Adipose tissue (tissue), 3 donors: ENCODE measurements around the gene GIT1. TPM values are rescaled to one million over a fixed set of nuclear protein-coding genes. Genes with fewer than 3 reads are reported as not detected.

Source experiments
- H3K27ac ChIP-seq: one replicate; pipeline ENCODE4 v1.5.1; 2013; ENCODE audit warnings: low read depth, low read length
- WGBS, 3 donors: extraction: QIAGEN DNeasy Blood & Tissue Kit; methylation state at CpG; one replicate each; pipeline ENCODE4 v1.1.7; 2013; 5-methylcytosine and 5-hydroxymethylcytosine counted together
- polyA plus RNA-seq, 3 donors: library from polyadenylated mRNA; stranded (reverse); fragments of 200-250 nt; gene quantifications; one replicate each; pipeline ENCODE4 v1.2.3, GENCODE V29; 2013
- donor health status: healthy with polysubstance abuse.
- donor health status: Bipolar disorder and iron deficiency.
- donor health status: healthy.

GIT1 gene
- polyA plus RNA-seq, 3 donors = 14.6 to 36.8 (median 30.2) TPM

DNA sequence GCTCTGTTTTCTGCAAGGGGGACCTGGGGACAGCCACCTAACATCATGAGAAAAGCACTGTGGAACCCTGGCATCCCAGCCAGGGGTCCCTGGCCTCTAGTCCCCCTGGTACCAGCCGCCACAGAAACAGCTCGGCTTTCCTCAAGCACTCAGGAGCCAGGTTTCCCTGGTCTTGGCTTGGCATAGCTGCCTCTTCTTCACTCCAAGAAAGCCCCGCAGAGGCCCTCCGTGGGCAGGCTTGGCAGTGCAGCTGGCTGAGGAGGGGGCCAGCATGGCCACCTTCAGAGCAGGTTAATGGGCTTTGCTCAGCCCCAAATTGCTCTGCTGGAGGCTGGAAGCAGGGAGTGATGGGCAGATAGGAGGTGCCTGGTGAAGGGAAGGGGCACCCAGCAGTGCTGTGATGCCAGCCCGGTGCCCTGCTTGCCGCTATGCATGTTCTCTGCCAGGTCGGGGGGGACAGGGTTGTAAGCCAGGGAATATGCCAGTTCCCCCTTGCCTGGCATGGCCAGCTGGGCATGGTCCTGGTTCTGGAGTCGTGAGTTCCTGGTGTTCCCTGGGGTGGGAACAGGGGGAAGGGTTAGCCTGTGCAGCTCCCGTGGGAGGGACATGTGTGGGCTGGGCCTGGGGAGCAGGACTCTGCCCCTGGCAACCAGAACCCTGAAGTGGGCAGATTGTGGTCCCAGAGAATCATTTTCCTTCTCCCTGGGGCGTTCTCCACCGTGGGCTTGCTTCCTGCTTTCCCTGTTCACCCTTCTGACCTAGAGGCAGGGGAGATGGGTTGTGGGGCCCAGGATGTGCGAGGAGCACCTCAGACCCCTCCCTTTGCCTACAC is 6.7 kb upstream of the GIT1 start:
- 71 to 80% (median 72%) methylated on average over 12 of the region's 12 CpGs for WGBS, 3 donors
- H3K27ac ChIP-seq = no peak overlapping the region

DNA sequence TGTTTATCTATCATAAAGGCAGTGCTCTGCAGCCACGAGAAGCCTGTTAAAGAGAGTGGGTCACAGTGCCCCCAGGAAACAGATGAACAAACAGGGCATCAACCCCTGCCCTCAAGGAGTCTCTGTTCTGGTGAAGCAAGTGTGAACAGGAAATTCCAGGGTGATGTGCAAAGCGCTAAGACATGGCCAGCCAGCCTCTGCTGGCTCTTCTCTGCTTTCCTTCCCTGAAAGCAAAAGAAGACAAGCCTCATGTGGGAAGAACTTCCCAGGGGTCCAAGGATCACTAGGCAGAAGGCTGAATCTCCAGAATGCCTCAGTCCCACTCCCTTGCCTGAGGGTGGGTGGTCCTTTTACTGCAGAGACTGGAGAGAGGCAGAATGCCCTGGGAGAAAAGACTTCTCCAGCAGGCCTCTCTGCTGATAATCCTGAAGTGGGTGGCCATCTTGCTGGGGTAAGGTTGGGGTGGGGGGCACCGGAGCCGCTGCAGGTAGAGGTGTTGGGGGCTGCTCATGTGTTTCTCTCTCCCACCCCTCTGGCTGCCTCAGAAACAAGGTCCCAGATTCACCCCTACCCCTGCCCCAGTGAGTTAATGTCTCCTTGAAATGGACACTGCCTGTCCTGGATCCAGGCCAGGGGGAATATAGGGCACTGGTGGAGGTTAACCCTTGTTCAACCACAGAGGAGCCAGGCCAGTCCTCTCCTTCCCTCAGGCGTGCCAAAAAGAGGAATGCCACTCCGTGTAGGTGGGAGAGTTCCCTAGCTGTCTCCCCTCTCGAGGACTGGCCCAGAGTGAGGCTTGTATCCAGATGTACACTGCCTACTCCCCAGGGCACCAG is 5.9 kb upstream of the GIT1 start:
- H3K27ac ChIP-seq = no peak overlapping the region
- 71 to 77% (median 71%) methylated on average over 7 of the region's 7 CpGs for WGBS, 3 donors

- no peak overlapping the region for H3K27ac ChIP-seq
- 85 to 87% (median 86%) methylated on average over 11 of the region's 11 CpGs for WGBS, 3 donors
Measured at GRCh38 chr17:29594519-29595090, 5.2 kb upstream of the GIT1 start.

- WGBS, 3 donors = 6 to 8% (median 7%) methylated on average over 44 to 64 of the region's 64 CpGs
- no peak overlapping the region for H3K27ac ChIP-seq
Measured at GRCh38 chr17:29593591-29594518, 4.4 kb upstream of the GIT1 start.

- WGBS, 3 donors = 0 to 2% (median 0%) methylated on average over 41 to 93 of the region's 96 CpGs
- H3K27ac ChIP-seq = no peak within 1 kb of the TSS
Measured at GRCh38 chr17:29592850-29593551, 3.6 kb upstream of the GIT1 start, which contains the start of gene ANKRD13B. ANKRD13B (plus strand) TSS chr17:29593132; CDS start chr17:29593622, 490 bp downstream.

DNA sequence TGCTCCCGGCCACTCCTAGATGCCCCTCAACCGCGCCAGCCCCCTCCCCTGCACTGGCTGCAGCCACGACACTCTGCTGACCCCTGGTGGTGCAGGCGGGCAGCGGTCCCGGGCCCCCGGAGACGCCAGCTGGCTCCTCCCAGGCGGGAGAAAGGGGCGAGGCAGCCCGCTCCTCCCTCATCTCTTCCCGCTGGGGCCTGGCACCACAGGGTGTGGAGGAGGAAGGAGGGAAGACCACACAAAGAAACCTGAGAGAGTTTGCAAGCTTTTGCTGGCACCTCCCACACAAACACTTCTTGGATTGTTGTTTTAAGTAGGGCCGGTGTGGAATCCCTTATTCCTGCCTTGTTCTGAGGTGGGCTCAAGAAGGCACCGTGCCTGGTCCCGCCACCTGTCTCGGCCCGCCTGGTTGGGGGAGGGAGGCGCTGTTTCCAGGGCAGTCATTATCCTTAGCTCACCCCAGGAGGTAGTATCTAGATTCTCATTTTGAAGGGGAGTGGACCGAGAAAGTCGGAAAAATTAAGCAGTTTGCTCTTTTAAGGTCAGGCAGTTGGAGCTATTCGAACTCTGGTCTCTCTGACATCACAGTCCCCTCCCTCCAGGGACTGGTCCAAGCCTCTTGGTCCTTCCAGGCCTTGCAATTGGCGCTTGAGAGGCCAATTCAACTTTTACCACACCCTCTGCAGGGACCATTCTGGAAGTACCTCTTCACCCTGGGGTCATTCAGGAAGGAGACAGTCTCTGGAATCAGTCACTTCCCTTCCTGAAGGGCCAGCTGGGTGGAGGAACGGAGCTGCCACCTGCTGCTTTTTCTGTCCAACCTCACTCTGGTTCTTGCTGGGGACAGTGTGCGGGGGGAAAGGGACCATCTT is 2.5 kb upstream of the GIT1 start:
- no peak overlapping the region for H3K27ac ChIP-seq
- WGBS, 3 donors = 8 to 12% (median 9%) methylated on average over 22 to 25 of the region's 25 CpGs

GRCh38 chr17:29591146-29591736 is 1.8 kb upstream of the GIT1 start:
- H3K27ac ChIP-seq = no peak overlapping the region
- WGBS, 3 donors = 3 to 25% (median 4%) methylated on average over 31 of the region's 31 CpGs

DNA sequence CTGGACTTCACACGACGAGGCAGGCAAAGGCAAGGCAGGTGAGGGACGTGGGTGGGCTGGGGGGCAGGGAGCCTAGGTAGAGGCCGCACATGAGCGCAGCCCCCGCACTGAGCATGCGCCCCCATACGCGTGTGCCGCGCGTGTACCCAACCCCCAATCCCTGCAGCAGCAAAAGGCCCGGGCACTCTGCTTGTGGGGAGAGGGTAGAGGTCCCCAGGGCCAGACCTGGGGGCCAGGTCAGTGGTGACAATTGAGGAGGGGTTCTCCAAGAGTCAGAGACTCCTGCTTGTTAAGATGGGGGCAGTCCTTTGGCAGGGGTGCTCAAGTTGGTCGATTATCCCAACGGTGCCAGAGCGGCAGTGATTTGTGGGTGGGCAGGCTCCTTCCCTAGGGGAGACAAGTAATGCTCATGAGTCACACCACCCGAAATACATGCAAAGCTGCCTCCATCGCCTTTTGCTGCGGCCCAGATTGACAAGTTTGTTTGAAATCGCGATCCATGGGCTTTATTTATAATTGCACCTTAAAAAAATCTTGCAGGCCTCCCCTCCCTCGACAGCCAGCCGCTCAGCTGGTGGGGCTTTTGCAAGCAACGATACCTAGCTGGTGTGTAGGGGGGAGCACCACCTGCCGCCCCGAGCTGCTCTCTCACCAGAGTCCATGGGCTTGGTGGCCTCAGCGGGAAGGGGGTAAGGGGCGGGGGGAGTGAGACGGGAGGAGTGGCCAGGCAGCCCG is 1.1 kb upstream of the GIT1 start:
- no peak overlapping the region for H3K27ac ChIP-seq
- WGBS, 3 donors = 24 to 41% (median 31%) methylated on average over 29 to 30 of the region's 30 CpGs

DNA sequence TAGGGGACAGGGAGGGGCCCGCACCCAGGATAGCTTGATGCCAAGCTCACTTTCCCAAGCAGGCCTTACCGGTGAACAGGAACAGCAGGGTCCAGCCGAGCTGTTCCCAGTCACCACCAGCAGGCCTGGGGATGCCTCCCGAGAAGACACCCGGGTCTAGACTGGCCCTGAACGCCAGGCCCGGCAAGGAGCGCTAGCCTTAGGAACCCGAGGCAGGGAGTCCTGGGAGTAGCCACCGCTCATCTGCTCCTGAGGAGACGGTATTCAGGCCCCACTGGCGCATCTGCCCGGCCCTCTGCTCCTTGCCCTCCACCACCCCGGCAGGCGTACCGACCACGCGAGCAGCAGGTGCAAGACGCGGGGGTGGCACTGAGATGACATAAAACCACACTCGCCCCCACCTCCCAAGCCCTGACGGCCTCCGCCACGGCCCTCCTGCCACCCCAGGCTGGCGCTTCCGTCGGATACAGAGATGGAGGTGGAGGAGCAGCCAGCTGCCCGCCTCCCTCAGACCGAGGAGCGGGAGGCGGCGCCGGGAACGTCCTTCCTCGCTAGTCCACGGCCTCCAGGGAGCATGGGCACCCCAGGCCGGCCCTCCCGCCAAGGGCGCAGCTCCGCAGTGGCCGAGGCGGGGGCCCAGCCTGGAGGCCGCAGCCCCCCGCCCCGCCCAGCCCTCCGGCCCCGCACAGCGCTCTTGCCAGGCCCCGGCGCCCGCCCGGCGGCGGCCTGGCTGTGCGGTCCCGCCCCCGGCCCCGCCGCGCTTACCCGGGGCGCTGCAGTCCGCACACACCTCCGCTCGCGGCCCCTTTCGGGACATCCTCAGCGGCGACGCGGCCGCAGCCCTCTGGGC is 661 bp downstream of the GIT1 start:
- 1% methylated on average over 46 to 72 of the region's 72 CpGs for WGBS, 3 donors

GRCh38 chr17:29588017-29588561 is 1.4 kb downstream of the GIT1 start:
- 18 to 34% (median 25%) methylated on average over 8 of the region's 8 CpGs for WGBS, 3 donors
- no peak overlapping the region for H3K27ac ChIP-seq

More for the DNA sequence above, 661 bp downstream of the GIT1 start:
- H3K27ac ChIP-seq = no peak overlapping the region

GRCh38 chr17:29587591-29587990 is 1.9 kb downstream of the GIT1 start:
- WGBS, 3 donors = 77 to 87% (median 78%) methylated on average over 6 of the region's 6 CpGs
- no peak overlapping the region for H3K27ac ChIP-seq

DNA sequence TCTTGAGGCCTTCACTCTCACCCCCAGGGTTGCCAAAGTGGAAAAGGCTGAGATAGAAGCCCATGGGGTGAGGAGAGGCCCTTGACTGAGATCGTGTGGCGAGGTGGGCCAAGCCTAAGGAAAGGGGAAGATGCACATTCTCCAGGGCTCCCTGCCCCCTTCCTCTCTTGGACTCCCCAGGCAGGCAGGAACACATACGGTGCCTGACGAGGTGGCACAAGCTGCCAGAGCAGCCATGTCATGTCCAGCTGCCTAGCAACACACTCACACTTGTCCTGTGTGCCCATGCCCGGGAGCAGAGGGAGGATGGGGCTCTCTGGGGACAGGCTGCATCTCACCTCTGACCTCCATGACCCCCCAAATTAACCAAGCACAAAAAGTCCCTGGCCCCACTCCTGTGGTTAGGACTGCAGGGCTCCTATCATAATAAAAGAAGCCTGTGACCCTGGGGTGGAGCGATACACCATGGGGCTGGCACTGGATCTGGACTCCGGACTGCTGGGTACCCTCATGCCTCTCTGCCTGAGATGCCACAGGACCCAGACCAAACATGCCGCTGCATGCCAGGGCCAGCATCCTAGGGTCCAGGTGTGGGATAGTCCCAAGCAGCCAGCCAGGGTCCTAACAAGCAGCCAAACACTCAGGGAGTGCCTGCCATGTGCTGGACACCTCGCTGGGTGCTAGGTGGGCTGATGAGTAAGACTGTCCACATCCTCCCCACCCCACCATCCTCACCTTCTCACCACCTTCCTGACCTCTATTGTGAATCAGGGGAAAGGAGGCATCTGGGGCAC is 2.6 kb downstream of the GIT1 start:
- no peak overlapping the region for H3K27ac ChIP-seq
- WGBS, 3 donors = 56 to 73% (median 63%) methylated on average over 9 of the region's 9 CpGs

DNA sequence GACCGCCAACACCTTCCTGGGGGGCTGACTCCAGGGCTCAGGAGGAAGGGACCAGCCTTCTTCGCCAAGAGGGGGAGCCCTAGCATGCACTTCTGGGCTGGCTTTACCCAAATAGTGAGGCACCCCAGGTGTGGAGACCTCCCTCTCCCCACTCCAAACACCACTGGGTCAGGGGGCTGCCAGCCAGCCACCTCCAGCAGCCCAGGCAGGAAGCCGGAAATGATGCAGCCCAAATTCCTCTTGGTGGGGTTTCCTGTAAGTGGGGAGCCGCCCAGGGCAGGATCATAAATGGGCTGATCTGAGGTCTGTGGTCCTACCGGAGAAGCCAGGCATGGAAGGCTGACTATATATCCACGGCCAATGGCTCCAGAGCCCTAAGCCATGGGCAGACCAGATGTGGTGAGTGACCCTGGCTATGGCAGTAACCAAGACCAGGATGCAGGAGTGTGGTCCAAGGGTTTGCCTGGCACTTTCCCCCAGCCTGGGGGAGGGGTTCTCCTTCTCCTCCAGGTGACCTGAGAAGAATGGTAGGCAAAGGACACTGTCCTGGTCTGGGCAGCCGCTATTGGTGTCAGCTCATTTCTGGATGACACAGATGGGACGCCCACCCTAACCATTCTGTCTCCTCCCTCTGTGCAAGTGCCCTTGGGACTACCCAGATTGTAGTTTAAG is 4.2 kb downstream of the GIT1 start:
- H3K27ac ChIP-seq = peak overlapping the region; percentile 29
- WGBS, 3 donors = 56 to 84% (median 57%) methylated on average over 7 to 8 of the region's 8 CpGs
